Coronary artery (tissue), 2 donors: Measurements from ENCODE around the gene FUOM.
"Not testable (repeated sequence)": the region's sequence is repeated elsewhere in the genome, so short reads cannot be mapped to it uniquely, and the experiment has no call there.

ENCODE experiments used
- DNase-seq: peaks from one replicate; pipeline ENCODE4 v3.0.0-alpha.2; 2017; ENCODE audit warnings: low spot score
- H3K27ac ChIP-seq, 2 donors: fragments of 200-600 bp; sonication (generic); one replicate each; pipeline ENCODE4 v1.5.1; 2016 to 2019
- H3K4me3 ChIP-seq: fragments of 200-600 bp; sonication (generic); 2 replicates; pipeline ENCODE4 v1.5.1; 2016; ENCODE audit warnings: mild to moderate bottlenecking, moderate library complexity
- TF ChIP-seq, protein P1 (sequence below): fragments of 200-600 bp; sonication (generic); IDR thresholded peaks from one replicate; pipeline ENCODE4 v1.5.1; 2019; ENCODE audit warnings: antibody characterized with exemption

FUOM gene

DNA sequence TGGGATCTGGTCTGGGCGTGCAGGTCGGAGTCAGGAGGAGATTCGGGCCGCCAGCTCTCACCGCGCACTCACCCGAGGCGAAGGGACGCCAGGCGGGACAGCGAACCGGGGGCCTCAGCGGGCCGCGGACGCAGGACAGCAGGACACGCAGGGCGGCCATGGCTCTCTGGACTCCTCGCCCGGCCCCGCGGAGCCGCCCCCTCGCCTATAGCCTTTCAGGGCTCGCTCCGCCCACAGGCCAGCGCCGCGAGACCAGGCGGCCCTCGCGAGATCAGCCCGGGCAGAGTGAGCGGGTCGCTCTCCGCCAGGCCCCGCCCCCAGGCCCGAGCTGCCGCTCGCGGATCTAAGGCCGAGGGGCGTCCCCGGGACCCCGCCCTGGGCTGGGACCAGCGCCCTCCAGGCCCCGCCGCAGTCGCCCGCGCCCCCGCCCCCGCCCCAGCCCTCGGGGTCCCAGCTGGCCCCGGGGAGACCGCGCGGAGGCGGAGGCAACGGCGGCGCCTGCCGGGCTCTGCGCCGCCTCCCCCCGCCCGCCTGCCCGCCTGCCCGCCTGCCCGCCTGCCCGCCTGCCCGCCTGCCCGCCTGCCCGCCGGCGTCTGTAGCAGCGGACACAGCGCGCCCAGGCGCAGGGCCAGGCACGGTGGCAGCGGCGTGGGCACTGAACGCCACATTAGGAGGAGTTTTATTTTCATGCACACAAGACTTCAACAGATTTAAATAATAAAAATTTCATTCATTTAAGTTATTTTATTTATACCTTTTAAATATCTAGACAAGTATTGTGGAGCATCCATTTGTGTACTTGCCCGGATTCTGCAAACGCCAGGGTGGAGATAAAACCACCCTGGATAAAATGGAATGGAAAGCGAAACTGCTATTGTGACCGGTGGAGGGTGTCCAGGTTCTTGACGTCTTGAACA is 15.6 kb upstream of the FUOM start, which contains the start of gene ECHS1:
Gene ECHS1, minus strand, starts transcription at position 181 of the 917 bp plus-strand sequence. Its CDS starts 21 bp downstream, at position 160.
- TF ChIP-seq, protein P1, sequence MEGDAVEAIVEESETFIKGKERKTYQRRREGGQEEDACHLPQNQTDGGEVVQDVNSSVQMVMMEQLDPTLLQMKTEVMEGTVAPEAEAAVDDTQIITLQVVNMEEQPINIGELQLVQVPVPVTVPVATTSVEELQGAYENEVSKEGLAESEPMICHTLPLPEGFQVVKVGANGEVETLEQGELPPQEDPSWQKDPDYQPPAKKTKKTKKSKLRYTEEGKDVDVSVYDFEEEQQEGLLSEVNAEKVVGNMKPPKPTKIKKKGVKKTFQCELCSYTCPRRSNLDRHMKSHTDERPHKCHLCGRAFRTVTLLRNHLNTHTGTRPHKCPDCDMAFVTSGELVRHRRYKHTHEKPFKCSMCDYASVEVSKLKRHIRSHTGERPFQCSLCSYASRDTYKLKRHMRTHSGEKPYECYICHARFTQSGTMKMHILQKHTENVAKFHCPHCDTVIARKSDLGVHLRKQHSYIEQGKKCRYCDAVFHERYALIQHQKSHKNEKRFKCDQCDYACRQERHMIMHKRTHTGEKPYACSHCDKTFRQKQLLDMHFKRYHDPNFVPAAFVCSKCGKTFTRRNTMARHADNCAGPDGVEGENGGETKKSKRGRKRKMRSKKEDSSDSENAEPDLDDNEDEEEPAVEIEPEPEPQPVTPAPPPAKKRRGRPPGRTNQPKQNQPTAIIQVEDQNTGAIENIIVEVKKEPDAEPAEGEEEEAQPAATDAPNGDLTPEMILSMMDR, result no peak
- peak; percentile 95 for DNase-seq
- H3K27ac ChIP-seq, result peak within 1 kb of the TSS; percentile 75 to 96
- H3K4me3 ChIP-seq, result peak within 1 kb of the TSS; percentile 98

DNA sequence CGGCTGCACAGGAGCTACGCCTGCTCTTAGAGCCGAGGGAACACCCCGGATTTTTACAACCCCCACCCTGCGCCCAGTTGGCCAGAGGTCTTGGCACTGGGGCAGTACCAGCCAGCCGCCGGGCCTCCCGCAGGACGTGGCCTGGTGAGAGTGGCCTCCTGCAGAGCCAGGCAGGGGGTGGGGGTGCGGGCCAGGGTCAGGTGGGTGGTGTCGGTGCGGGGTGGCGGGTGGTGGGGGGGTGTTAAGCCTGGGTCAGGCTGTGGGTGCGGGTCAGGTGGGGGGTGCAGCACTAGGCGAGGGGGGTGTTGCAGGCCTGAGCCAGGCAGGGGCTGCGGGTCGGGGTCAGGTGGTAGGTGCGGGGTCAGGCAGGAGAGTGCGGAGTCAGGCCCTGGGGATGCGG is 14.7 kb upstream of the FUOM start:
- H3K27ac ChIP-seq, result peak overlapping the region in 1 of 2 donors; percentile 96
- peak overlapping the region; percentile 98 for H3K4me3 ChIP-seq
- TF ChIP-seq, protein P1, result no peak
- no peak for DNase-seq

DNA sequence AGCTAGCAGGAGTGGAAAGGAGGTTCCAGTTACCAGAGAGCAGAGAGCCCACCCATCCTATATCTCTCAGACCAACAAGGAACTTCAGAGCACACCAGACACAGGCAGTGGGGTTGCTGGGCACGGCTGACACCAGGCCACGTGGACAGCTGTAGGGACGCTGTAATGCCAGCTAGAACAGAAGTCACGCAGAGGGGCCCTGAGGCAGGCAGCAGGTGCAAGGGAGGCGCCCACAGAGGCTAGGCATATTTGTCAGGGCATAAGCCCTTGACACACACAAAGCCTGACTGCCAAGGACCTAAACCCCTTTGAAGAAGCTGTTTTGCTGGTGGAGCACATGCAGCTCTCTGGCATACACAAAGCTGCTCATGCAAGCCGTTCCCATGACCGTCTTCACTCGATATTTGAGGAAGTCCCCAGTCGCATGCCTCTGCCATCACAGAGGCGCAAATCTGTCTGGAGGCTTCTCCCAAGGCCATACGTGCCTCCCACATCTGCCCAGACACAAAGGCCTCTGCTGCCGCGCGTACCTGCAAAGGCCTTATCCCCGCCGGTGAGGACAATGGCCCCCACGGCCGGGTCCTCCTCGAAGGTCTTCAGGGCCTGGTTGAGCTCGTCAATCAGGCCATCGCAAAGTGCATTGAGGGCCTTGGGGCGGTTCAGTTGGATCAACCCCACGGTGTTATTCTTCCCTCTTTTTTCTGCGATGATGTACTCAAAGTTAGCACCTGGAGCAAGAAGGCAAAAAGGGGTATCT is 12.4 kb upstream of the FUOM start:
- DNase-seq, result no peak
- Histone ChIP-seq H3K4me3 (no peak overlapping the region), H3K27ac (no peak overlapping the region)
- TF ChIP-seq, protein P1, result no peak

DNA sequence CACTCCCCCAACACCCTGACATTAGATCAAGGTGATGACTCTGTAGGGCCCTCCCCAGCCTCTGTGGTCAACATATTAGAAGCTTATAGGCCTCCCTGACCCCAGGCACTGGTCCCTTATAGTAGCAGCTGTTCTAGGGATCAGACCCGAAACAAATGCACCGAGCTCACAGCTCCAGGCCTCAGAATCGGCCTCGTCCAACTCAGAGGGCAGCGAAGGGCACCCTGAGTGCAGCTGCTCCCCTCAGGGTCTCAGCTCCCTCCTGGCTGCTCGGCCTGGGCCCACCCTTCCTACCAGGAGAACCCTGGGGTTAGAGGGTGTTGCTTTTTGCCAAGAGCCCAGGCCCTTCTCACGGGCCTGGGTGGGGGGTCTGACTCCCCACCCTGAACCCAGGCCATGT is 10.3 kb upstream of the FUOM start:
- H3K27ac ChIP-seq, result no peak overlapping the region
- no peak overlapping the region for H3K4me3 ChIP-seq
- TF ChIP-seq, protein P1, result no peak
- no peak for DNase-seq

DNA sequence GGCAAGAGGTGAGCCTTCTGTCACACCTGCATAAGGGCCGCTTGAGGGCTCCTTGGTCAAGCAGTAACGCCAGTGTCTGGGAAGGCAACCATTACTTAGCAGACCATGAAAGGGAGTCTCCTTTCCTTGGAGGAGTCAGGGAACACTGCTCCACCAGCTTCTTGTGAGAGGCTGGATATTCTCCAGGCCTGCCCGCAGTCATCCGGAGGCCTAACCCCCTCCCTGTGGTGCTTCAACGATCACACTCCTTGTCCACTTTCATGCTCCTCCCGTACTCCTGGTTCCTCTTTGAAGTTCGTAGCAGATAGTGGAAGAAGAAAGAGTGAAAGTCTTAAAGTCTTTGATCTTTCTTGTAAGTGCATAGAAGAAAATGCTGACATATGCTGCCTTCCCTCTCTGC is 9.6 kb upstream of the FUOM start:
- H3K27ac ChIP-seq, H3K4me3 ChIP-seq, DNase-seq: not testable (repeated sequence)

DNA sequence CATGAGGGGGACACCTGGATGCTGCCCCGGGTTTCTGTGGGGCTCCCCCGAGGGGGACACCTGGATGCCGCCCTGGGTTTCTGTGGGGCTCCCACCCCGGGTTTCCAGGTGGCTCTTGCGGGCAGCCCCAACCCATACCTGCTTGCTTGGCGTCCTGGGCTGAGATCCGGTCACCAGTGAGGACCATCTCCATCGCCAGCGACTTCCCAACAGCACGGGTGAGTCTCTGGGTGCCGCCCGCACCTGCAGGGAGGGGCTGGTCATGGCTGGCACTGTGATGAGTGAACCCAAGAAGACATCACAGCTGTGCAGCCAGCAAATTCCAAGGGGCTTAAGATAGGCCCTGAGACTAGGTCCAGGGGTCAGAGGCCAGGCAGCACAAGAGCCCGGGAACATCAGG is 8.9 kb upstream of the FUOM start:
- Histone ChIP-seq H3K4me3 (no peak overlapping the region), H3K27ac (no peak overlapping the region)
- DNase-seq, result no peak
- TF ChIP-seq, protein P1, result no peak

DNA sequence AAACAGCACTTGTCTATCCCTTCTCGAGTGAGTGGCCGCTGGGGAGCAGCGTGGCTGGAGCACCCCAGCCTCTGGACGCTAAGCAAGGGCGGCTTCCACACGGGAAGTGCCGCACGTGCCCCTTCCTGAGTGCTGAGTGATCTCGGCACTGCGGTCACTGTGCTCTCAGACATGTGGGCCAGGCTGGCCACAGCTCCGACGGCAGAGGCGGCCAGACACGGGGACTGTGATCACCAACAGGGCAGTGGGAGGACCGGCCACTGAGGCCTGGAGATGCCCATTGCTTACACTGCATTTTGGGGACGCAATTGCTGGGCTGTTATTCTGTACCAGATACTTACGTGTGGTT is 8.3 kb upstream of the FUOM start:
- no peak overlapping the region for H3K27ac ChIP-seq
- no peak overlapping the region for H3K4me3 ChIP-seq
- TF ChIP-seq, protein P1, result no peak
- no peak for DNase-seq
